Measurements from ENCODE around the gene MIOX. TPM values are rescaled to one million over a fixed set of nuclear protein-coding genes. Genes with fewer than 3 reads are reported as not detected.

MIOX gene
- total and polyA plus RNA-seq, 2 donors (not counting 3 experiments of a cell fraction or from before 2014, with no cell fraction given): not detected

- Histone ChIP-seq H3K4me3 (replicated peaks in 1 of 3; ENCODE audit: insufficient read depth in 1 of 3, low read depth in 1 of 3, low read length in 3 of 3) (no peak overlapping the region), H2AFZ (ENCODE audit: low read depth, low read length) (no peak overlapping the region), H3K79me2 (ENCODE audit: control insufficient read depth, insufficient read depth, low read length) (peaks cover 65% of the 10 kb centered on the region), H3K36me3 (ENCODE audit: control insufficient read depth in 2 of 2, extremely low read depth in 1 of 2, insufficient read depth in 2 of 2, low read length in 2 of 2) (peaks cover 0 to 19% of the 10 kb centered on the region in 2 experiments), H3K9me1 (replicated peaks; ENCODE audit: control insufficient read depth, extremely low read depth, insufficient read depth, low read length) (no peaks in the 10 kb centered on the region), H3K9me3 (replicated peaks; ENCODE audit: control insufficient read depth, insufficient read depth, low read length) (no peaks in the 10 kb centered on the region), H4K20me1 (replicated peaks; ENCODE audit: control insufficient read depth, extremely low read depth, insufficient read depth, low read length) (peaks cover 3% of the 10 kb centered on the region), H3K4me1 (ENCODE audit: control insufficient read depth, extremely low read depth, insufficient read depth, low read length) (peaks cover 17% of the 10 kb centered on the region), H3K9ac (replicated peaks; ENCODE audit: extremely low read depth, insufficient read depth, low read length) (no peak overlapping the region), H3K27me3 (ENCODE audit: control insufficient read depth in 2 of 2, insufficient read depth in 2 of 2, low read length in 2 of 2) (no peaks in the 10 kb centered on the region), H3K27ac (ENCODE audit: insufficient read depth, low read depth, low read length) (no peak overlapping the region), H3K4me2 (ENCODE audit: insufficient read depth, low read length) (no peak overlapping the region)
- dilution Hi-C loops (cut with MboI; ENCODE audit: extremely low pct_ligation_motif_present, low sequenced_read_pairs): no loop called here
- TF ChIP-seq JUN (IDR thresholded peaks at IDR 0.05; ENCODE audit: borderline replicate concordance, insufficient read depth, insufficient read length, low read depth) (no peak), MAX (IDR thresholded peaks at IDR 0.05; ENCODE audit: insufficient read depth, insufficient read length) (no peak), FOS (IDR thresholded peaks at IDR 0.05; ENCODE audit: borderline replicate concordance, insufficient read depth, low read length) (no peak), MYC (IDR thresholded peaks at IDR 0.05; ENCODE audit: low read depth, low read length) (no peak), CTCF (IDR thresholded peaks at IDR 0.05; ENCODE audit: extremely low read depth in 1 of 2, insufficient read depth in 1 of 2, low read depth in 1 of 2, low read length in 2 of 2) (no peak), POLR2AphosphoS5 (IDR thresholded peaks at IDR 0.05; ENCODE audit: insufficient read depth, low read depth, low read length) (no peak), EZH2 (IDR thresholded peaks at IDR 0.05; ENCODE audit: borderline replicate concordance, low read depth, low read length, severe bottlenecking) (no peak), GATA2 (IDR thresholded peaks at IDR 0.05; ENCODE audit: insufficient read depth, insufficient read length, low read depth, low read length) (no peak), POLR2A (IDR thresholded peaks at IDR 0.05; ENCODE audit: low read depth, low read length) (no peak)
- CTCF ChIA-PET: interaction anchor here (0.7 to 1.3 kb wide), 3 partner anchors 27 to 150 kb away, joined by 3 read pairs; partner anchors contain the start of gene SCO2
- POLR2A ChIA-PET: no interaction called here
- DNase-seq (ENCODE audit: low read depth, low spot score) (no peak), FAIRE-seq (no peak)
- intact Hi-C loops (cut with micrococcal nuclease): no loop called here
- BruUV-seq (replicated peaks): no TSS peak
Measured at GRCh38 chr22:50470491-50470890, 16.2 kb upstream of the MIOX start.
